Hepatocyte (in vitro differentiated cells): ENCODE data around the gene PTPRK. TPM values are rescaled to one million over a fixed set of nuclear protein-coding genes. Genes with fewer than 3 reads are reported as not detected.

ENCODE experiments used
- DNase-seq: peaks from one replicate; pipeline ENCODE4 v3.0.0-alpha.2; 2016; ENCODE audit warnings: low spot score
- H2AFZ ChIP-seq: fragments of 200-600 bp; sonication (generic); 2 replicates; pipeline ENCODE4 v1.6.0; 2016; ENCODE audit warnings: antibody characterized with exemption, mild to moderate bottlenecking
- H3K27ac ChIP-seq: fragments of 200-600 bp; sonication (generic); 2 replicates; pipeline ENCODE4 v1.5.1; 2016; ENCODE audit warnings: mild to moderate bottlenecking
- H3K27me3 ChIP-seq: fragments of 200-600 bp; sonication (generic); 2 replicates; pipeline ENCODE4 v1.6.1; 2016
- H3K36me3 ChIP-seq: fragments of 200-600 bp; sonication (generic); replicated peaks from 2 replicates; pipeline ENCODE4 v1.5.1; 2016; ENCODE audit warnings: low read depth; ENCODE audit not compliant: insufficient read depth
- H3K4me1 ChIP-seq: fragments of 200-600 bp; sonication (generic); 2 replicates; pipeline ENCODE4 v1.5.1; 2016; ENCODE audit warnings: mild to moderate bottlenecking, moderate library complexity; ENCODE audit not compliant: insufficient read depth
- H3K4me2 ChIP-seq: fragments of 200-600 bp; sonication (generic); 2 replicates; pipeline ENCODE4 v1.6.0; 2016
- H3K4me3 ChIP-seq: fragments of 200-600 bp; sonication (generic); 2 replicates; pipeline ENCODE4 v1.5.1; 2016; ENCODE audit warnings: mild to moderate bottlenecking
- H3K79me2 ChIP-seq: fragments of 200-600 bp; sonication (generic); 2 replicates; pipeline ENCODE4 v1.6.0; 2017; ENCODE audit warnings: mild to moderate bottlenecking
- H3K9me2 ChIP-seq: fragments of 200-600 bp; sonication (generic); replicated peaks from 2 replicates; pipeline ENCODE4 v1.6.0; 2017; ENCODE audit warnings: mild to moderate bottlenecking; ENCODE audit not compliant: insufficient read depth
- H3K9me3 ChIP-seq: fragments of 200-600 bp; sonication (generic); 2 replicates; pipeline ENCODE4 v1.5.1; 2016; ENCODE audit warnings: low read depth, mild to moderate bottlenecking
- H4K20me1 ChIP-seq: fragments of 200-600 bp; sonication (generic); 2 replicates; pipeline ENCODE4 v1.6.0; 2016; ENCODE audit warnings: mild to moderate bottlenecking; ENCODE audit not compliant: insufficient read depth, poor library complexity, severe bottlenecking
- EZH2 ChIP-seq: fragments of 200-600 bp; sonication (generic); IDR thresholded peaks from 2 replicates; pipeline ENCODE4 v1.6.1; 2016; ENCODE audit warnings: antibody characterized with exemption, mild to moderate bottlenecking, borderline replicate concordance
- EZH2phosphoT487 ChIP-seq: fragments of 200-600 bp; sonication (generic); IDR thresholded peaks from one replicate; pipeline ENCODE4 v1.6.1; 2018; ENCODE audit warnings: antibody characterized with exemption, mild to moderate bottlenecking, low read depth, moderate library complexity; ENCODE audit not compliant: unreplicated experiment, severe bottlenecking
- WGBS: methylation state at CpG from one replicate; pipeline ENCODE4 v1.1.6; 2016; ENCODE audit warnings: low lambda C conversion rate; ENCODE audit errors: missing lambda C conversion rate; 5-methylcytosine and 5-hydroxymethylcytosine counted together
- polyA plus RNA-seq: library from polyadenylated mRNA; unstranded; fragments of >200 nt; fragmentation: Nextera tagmentation; extraction: Ambion mirVana; gene quantifications from 2 replicates; pipeline ENCODE4 v1.2.1, GENCODE V29; 2016
- total RNA-seq: library from RNA; depleted of rRNA; stranded (reverse); fragments of >200 nt; gene quantifications from 2 replicates; pipeline ENCODE4 v1.2.3, GENCODE V29; 2014
- TF ChIP-seq, protein P1 (sequence below): fragments of 200-600 bp; sonication (generic); IDR thresholded peaks from 2 replicates; pipeline ENCODE4 v1.5.1; 2016; ENCODE audit warnings: antibody characterized with exemption, mild to moderate bottlenecking; ENCODE audit not compliant: poor library complexity

PTPRK gene
- total and polyA plus RNA-seq, 2 experiments from 2014 or later = 42.0 to 80.2 TPM

DNA sequence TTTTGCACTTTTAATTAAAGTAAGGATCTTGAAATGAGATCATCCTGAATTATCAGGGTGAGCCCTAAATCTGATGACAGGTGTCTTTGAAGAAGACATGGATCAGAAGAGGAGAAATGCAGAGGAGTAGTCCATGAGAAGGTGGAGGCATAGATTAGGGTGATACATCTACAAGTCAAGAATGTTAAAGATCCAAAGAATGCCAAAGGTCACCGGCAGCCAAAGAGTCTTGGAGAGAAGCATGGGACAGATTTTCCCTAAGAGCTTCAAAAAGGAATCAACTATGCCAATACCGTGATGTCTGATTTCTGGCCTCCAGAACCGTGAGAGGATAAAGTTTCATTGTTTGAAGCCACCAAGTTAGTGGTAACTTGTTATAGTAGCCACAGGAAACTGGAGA, 560.5 kb downstream of the PTPRK start:
- Histone ChIP-seq H3K4me1 (no peaks in the 10 kb centered on the region), H2AFZ (no peak overlapping the region), H3K79me2 (no peaks in the 10 kb centered on the region), H3K9me3 (no peaks in the 10 kb centered on the region), H3K4me2 (no peak overlapping the region), H3K9me2 (no peaks in the 10 kb centered on the region), H4K20me1 (no peaks in the 10 kb centered on the region), H3K27me3 (no peaks in the 10 kb centered on the region), H3K36me3 (no peaks in the 10 kb centered on the region), H3K4me3 (no peak overlapping the region), H3K27ac (no peak overlapping the region)
- WGBS = 93% methylated on average over 3 of the region's 3 CpGs
- no peak for TF ChIP-seq EZH2
- no peak for DNase-seq

DNA sequence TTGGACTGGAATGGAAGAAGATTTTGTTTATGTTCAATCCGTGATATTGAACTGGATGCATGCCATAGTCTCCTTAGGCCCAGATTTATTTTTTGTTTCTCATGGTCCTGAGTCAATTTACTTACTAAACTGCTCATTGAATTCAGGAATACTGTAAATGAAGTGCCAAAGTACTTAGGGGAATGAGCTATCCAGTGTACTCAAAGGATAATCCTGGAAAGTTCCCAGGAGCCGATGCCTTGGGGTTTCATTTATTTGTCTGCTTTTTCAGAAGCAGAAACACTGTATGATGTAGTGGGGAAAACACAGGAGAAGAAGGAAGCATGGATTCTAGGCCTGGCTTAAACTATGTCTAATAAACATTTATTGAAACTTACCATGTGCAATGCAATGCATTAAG, 563.4 kb downstream of the PTPRK start:
- 46% methylated on average over 2 of the region's 2 CpGs for WGBS
- no peaks in the 10 kb centered on the region for H3K27me3 ChIP-seq
- H4K20me1 ChIP-seq = no peaks in the 10 kb centered on the region
- H3K4me2 ChIP-seq = no peak overlapping the region
- no peaks in the 10 kb centered on the region for H3K9me2 ChIP-seq
- H3K36me3 ChIP-seq = no peaks in the 10 kb centered on the region
- H3K4me1 ChIP-seq = no peaks in the 10 kb centered on the region
- H3K9me3 ChIP-seq = no peaks in the 10 kb centered on the region
- DNase-seq = no peak
- no peak overlapping the region for H3K27ac ChIP-seq
- H3K4me3 ChIP-seq = no peak overlapping the region
- H2AFZ ChIP-seq = no peak overlapping the region
- no peaks in the 10 kb centered on the region for H3K79me2 ChIP-seq
- TF ChIP-seq EZH2 (no peak), EZH2phosphoT487 (no peak)
- TF ChIP-seq, protein P1, sequence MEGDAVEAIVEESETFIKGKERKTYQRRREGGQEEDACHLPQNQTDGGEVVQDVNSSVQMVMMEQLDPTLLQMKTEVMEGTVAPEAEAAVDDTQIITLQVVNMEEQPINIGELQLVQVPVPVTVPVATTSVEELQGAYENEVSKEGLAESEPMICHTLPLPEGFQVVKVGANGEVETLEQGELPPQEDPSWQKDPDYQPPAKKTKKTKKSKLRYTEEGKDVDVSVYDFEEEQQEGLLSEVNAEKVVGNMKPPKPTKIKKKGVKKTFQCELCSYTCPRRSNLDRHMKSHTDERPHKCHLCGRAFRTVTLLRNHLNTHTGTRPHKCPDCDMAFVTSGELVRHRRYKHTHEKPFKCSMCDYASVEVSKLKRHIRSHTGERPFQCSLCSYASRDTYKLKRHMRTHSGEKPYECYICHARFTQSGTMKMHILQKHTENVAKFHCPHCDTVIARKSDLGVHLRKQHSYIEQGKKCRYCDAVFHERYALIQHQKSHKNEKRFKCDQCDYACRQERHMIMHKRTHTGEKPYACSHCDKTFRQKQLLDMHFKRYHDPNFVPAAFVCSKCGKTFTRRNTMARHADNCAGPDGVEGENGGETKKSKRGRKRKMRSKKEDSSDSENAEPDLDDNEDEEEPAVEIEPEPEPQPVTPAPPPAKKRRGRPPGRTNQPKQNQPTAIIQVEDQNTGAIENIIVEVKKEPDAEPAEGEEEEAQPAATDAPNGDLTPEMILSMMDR = no peak

GRCh38 chr6:127956260-127956888, 564.0 kb downstream of the PTPRK start:
- whole genome bisulfite sequencing = 82% methylated on average over 6 of the region's 6 CpGs
- no peak overlapping the region for H3K4me3 ChIP-seq
- no peak for DNase-seq
- H3K79me2 ChIP-seq = no peaks in the 10 kb centered on the region
- H3K9me3 ChIP-seq = no peaks in the 10 kb centered on the region
- TF ChIP-seq EZH2phosphoT487 (no peak), EZH2 (no peak)
- TF ChIP-seq, protein P1 = no peak
- no peak overlapping the region for H3K27ac ChIP-seq
- no peak overlapping the region for H2AFZ ChIP-seq
- H3K4me2 ChIP-seq = no peak overlapping the region
- no peaks in the 10 kb centered on the region for H4K20me1 ChIP-seq
- no peaks in the 10 kb centered on the region for H3K36me3 ChIP-seq
- H3K27me3 ChIP-seq = no peaks in the 10 kb centered on the region
- no peaks in the 10 kb centered on the region for H3K4me1 ChIP-seq
- no peaks in the 10 kb centered on the region for H3K9me2 ChIP-seq

GRCh38 chr6:127954082-127954481, 566.3 kb downstream of the PTPRK start:
- no peaks in the 10 kb centered on the region for H3K79me2 ChIP-seq
- DNase-seq = no peak
- no peak overlapping the region for H3K27ac ChIP-seq
- H2AFZ ChIP-seq = no peak overlapping the region
- H3K4me3 ChIP-seq = no peak overlapping the region
- H3K9me3 ChIP-seq = no peaks in the 10 kb centered on the region
- H4K20me1 ChIP-seq = no peaks in the 10 kb centered on the region
- H3K4me2 ChIP-seq = no peak overlapping the region
- WGBS = over 99% methylated on average over 4 of the region's 4 CpGs
- H3K9me2 ChIP-seq = no peaks in the 10 kb centered on the region
- H3K27me3 ChIP-seq = no peaks in the 10 kb centered on the region
- H3K4me1 ChIP-seq = no peaks in the 10 kb centered on the region
- no peak for TF ChIP-seq EZH2phosphoT487
- TF ChIP-seq, protein P1 = no peak
- TF ChIP-seq EZH2 = no peak
- H3K36me3 ChIP-seq = no peaks in the 10 kb centered on the region
